NCI-H2196 treated with DMSO at 0.1 percent for 48 hours (cell line): ENCODE measurements around the gene FOSB.

ENCODE experiments used
- DNase-seq: peaks from one replicate; lab custom pipeline; 2025; ENCODE audit not compliant: unreplicated experiment; lab: John Stamatoyannopoulos, UW

Gene FOSB

DNA sequence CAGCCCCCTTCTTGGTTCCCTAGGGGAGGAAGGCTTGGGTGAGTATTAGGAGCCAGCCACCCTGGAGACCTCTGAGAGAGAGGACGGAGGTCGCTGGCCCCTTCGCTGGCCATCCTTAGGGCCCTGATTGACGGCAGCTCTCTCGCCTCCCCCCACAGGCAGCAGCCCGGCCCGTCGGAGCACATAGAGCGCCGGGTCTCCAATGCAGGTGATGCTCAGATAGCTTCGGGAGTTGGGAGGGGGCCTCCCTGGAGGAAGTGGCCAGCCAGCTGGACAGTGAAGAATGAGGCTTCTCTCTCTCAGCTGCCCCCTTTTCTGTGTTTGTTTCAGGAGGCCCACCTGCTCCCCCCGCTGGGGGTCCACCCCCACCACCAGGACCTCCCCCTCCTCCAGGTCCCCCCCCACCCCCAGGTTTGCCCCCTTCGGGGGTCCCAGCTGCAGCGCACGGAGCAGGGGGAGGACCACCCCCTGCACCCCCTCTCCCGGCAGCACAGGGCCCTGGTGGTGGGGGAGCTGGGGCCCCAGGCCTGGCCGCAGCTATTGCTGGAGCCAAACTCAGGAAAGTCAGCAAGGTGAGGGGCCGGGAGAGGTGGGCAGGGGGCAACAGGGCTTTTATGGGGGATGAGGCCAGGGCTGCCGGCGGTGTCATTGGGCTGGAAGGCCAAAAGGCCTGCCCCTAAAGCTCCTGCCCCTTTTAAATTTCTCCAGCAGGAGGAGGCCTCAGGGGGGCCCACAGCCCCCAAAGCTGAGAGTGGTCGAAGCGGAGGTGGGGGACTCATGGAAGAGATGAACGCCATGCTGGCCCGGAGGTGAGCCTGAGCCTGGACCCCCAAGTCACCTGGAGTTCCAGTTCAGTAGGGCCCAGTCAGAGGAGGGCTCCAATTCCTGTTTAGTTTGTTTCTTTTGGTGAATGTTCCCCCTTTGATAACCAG is 54.5 kb downstream of the FOSB start:
- no peak for DNase-seq

DNA sequence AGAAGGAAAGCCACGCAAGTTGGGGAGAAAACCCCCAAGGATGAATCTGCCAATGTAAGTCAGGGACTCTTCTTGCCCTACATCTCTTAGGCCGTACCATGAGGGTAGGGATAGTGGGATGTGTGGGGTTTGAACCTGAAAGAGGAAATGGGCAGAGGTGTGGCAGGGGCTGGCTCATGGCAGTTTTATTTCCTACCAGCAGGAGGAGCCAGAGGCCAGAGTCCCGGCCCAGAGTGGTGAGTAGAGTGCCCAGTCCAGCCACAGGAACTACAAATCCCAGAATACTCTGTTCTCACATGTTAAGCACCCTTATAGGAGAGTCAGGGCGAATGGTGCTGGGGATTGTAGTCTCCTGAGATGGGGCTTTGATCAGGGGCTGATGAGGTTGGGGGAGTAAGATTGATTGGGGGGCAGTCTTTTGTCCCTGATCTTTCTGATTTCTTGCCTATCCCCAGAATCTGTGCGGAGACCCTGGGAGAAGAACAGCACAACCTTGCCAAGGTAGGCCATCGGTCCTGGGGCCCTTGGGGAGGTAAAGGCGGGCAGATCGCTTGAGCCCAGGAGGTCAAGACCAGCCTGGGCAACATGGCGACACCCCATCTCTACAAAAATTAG is 56.0 kb downstream of the FOSB start:
- peak; percentile 83 for DNase-seq

DNA sequence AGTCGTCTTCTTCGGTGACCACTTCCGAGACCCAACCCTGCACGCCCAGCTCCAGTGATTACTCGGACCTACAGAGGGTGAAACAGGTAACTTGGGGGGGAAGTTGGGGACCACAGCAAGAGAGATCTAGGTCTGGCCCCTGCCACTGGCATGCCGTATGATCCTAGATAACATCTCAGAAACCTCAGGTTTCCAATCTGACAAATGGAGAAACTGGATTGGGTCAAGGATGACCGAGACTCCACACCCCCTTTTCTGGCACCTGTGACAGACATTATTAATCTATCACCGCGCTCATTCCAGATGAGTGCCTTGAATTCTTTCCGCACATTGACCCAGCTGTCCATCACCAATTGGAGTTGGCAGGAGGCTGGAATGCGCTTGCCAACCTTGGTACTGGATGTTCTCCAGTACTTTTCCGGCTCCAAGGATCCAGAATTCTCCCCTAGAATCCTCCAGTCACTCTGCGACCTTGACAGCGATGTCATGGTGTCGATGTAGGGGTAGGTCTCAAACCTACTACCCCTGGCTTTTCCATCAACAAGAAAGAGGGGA is 56.9 kb downstream of the FOSB start:
- no peak for DNase-seq
